AG20443 (cell line): ENCODE measurements around the gene SPG11.

Source experiments
- DNase-seq: peaks from one replicate; pipeline ENCODE4 v3.0.0; 2012; ENCODE audit warnings: low spot score, mixed read lengths

Gene SPG11

DNA sequence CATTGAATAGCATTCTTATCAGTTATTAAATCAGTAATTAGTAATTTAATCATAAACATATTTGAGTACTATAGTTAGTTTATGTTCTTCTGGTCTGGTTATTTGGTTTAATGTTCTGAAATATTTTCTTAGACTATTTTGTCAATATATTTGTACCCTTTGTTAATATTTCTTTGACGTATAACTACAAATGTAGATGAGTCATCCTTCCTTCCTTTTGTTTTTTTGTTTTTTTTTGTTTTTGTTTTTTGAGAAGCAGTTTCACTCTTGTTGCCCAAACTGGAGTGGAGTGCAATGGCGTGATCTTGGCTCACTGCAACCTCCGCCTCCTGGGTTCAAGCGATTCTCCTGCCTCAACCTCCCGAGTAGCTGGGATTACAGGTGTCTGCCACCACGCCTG, 143.9 kb downstream of the SPG11 start:
- DNase-seq, result no peak

DNA sequence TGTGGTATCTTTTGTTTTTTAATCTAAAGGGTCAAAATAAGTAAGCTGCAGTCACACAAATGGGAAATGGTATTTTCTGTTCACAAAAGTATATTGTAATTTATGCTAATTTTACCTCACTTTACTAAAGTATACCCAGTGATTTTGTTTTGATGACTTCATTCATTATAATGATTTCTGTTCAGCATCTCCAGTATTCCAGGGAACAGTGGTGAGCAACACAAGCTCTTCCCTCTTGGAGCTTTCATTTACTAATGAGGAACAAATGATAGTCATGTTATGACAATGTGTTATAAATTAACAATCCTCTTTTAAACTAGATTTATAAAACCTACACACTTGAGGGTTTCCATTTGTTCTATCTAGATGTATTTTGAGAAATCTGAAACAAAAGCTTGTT, 147.0 kb downstream of the SPG11 start:
- DNase-seq, result no peak
